ENCODE results near the gene ATP8B4.

The ATP8B4 gene

GRCh38 chr15:49832511-49832910 is 286.5 kb downstream of the ATP8B4 start:
- H3K4me3 ChIP-seq (replicated peaks; ENCODE audit: low read depth, low read length), result no peak overlapping the region
- TF ChIP-seq, protein P1, sequence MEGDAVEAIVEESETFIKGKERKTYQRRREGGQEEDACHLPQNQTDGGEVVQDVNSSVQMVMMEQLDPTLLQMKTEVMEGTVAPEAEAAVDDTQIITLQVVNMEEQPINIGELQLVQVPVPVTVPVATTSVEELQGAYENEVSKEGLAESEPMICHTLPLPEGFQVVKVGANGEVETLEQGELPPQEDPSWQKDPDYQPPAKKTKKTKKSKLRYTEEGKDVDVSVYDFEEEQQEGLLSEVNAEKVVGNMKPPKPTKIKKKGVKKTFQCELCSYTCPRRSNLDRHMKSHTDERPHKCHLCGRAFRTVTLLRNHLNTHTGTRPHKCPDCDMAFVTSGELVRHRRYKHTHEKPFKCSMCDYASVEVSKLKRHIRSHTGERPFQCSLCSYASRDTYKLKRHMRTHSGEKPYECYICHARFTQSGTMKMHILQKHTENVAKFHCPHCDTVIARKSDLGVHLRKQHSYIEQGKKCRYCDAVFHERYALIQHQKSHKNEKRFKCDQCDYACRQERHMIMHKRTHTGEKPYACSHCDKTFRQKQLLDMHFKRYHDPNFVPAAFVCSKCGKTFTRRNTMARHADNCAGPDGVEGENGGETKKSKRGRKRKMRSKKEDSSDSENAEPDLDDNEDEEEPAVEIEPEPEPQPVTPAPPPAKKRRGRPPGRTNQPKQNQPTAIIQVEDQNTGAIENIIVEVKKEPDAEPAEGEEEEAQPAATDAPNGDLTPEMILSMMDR (IDR thresholded peaks at IDR 0.05; ENCODE audit: low read depth, low read length, missing control alignments), result peak; percentile 28
- no peak for DNase-seq (ENCODE audit: extremely low read depth, low read depth)

DNA sequence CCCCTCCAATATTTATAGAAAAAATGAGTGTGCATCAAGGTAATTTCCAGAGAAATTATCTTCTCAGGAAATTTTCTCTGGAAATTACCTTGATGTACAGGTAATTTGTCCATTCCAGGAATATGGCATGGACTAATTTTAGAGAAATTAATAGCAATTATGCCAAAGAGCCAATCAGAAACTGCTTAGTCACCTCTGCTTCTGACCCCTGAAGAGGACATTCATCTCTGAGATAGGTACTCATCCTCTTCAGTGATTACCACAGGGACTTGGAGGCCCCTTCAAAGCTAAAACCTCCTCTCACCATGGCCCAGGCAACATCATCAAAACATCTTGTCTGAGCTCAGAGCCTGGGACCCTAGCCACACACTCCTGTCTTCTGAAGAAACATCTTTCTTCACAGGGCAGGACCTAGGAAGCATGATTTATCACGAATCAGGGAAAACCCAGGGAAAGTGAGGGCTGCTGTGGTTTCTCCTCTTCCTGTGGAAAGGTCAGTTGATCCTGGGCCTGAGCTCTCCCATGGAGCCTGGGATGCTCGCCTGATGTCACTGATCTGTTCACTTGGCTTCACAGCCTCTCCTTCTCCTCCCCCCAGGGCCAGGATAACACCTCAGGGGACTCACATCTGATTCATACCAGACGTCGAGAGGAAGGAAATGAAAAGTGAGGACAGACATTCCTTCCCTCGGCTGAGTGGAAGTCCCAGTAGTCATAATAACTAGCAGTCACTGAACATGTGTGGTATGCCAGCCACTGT is 287.6 kb downstream of the ATP8B4 start:
- peak; percentile 82 for DNase-seq (ENCODE audit: extremely low read depth, low read depth)

DNA sequence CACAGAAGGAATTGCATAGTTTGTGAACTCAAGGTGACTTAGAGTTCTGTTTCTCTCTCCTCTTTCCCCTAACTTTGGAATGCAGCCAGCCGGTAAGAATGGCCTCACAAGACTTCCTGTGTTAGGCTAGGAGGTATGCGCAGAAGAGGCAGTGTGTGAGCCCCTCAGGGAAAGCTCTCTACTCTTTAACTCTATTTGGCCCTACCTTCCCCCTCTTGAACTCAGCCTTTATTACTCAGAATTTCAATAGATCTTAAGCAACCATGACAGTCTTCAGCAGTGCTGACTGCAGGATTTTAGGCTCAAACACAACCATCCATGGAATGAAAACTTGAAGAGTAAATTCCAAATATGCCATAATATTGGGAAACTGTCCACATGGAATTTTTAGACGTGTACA is 288.6 kb downstream of the ATP8B4 start:
- TF ChIP-seq, protein P1 (IDR thresholded peaks at IDR 0.05; ENCODE audit: low read depth, low read length, missing control alignments), result no peak
- DNase-seq (ENCODE audit: extremely low read depth, low read depth), result no peak
- no peak overlapping the region for H3K4me3 ChIP-seq (replicated peaks; ENCODE audit: low read depth, low read length)

More for the DNA sequence above, 287.6 kb downstream of the ATP8B4 start:
- TF ChIP-seq, protein P1 (IDR thresholded peaks at IDR 0.05; ENCODE audit: low read depth, low read length, missing control alignments), result no peak
- no peak overlapping the region for H3K4me3 ChIP-seq (replicated peaks; ENCODE audit: low read depth, low read length)

DNA sequence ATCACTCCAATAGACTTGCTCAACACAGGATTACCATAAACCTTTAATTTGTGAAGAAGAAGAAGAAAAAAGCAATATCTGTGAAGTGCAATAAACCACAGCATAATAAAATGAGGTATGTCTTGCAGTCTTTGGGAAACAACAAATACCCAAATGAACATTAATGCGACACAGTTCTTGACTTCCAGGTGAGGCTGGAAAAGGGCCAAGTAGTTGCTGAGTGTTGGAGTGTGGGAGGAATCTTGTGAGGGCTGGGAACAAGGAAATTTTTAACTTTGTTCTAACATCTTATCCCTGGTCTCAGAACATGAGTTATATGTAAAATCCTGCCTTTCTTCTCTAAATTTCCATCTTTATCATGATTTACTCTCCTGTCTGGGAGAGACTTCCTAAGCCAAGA is 291.7 kb downstream of the ATP8B4 start:
- DNase-seq (ENCODE audit: extremely low read depth, low read depth), result no peak
- no peak overlapping the region for H3K4me3 ChIP-seq (replicated peaks; ENCODE audit: low read depth, low read length)
- TF ChIP-seq, protein P1 (IDR thresholded peaks at IDR 0.05; ENCODE audit: low read depth, low read length, missing control alignments), result no peak

DNA sequence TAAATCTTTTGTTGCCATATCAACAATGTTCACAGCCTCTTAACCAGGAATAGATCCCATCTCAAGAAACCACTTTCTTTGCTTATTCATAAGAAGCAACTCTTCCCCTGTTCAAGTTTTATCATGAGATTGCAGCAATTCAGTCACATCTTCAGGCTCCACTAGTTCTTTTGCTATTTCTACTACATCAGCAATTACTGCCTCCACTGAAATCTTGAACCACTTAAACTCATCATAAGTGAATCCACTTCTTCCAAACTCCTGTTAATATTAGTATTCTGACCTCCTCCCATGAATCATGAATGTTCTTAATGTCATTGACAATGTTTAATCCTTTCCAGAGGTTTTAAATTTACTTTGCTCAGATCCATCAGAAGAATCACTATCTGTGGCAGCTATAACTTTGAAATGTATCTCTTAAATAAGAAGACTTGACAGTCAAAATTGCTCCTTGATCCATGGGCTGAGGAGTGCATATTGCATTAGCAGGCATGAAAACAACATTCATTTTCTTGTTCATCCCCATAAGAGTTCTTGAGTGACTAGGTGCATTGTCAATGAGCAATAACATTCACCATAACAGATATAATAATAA is 292.3 kb downstream of the ATP8B4 start:
- DNase-seq (ENCODE audit: extremely low read depth, low read depth), result no peak
- H3K4me3 ChIP-seq (replicated peaks; ENCODE audit: low read depth, low read length), result no peak overlapping the region
- TF ChIP-seq, protein P1 (IDR thresholded peaks at IDR 0.05; ENCODE audit: low read depth, low read length, missing control alignments), result no peak

DNA sequence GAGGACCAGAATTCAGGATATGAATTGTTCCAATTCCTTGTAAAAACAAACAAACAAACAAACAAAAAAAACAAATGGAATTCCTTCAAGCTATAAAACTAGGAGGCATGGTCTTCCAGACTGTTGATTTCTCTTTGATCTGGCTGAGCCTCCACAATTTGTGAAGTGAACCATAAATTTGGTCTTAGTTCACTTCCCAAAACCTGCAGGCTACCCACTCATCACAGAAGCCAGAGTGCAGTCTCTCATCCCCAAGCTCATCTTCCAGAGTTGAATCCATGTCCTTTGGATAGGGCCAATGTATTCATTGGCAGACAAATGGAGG is 294.3 kb downstream of the ATP8B4 start:
- no peak for DNase-seq (ENCODE audit: extremely low read depth, low read depth)
- H3K4me3 ChIP-seq (replicated peaks; ENCODE audit: low read depth, low read length), result no peak overlapping the region
- TF ChIP-seq, protein P1 (IDR thresholded peaks at IDR 0.05; ENCODE audit: low read depth, low read length, missing control alignments), result no peak
